Astrocyte (in vitro differentiated cells and primary cell): ENCODE data around the gene IQCB1. TPM values are rescaled to one million over a fixed set of nuclear protein-coding genes. Genes with fewer than 3 reads are reported as not detected.

Experiments used
- DNase-seq: peaks from one replicate; pipeline ENCODE4 v3.0.0-alpha.2; 2010; ENCODE audit warnings: low read depth
- FAIRE-seq: peaks from 2 replicates; lab custom pipeline; 2011; peaks lifted over from hg19 to GRCh38; lab: Jason Lieb, UNC
- H2AFZ ChIP-seq: 2 replicates; pipeline ENCODE4 v1.6.0; 2012; ENCODE audit warnings: low read depth, low read length, inconsistent platforms
- H3K27ac ChIP-seq: 2 replicates; pipeline ENCODE4 v1.5.1; 2011; ENCODE audit warnings: low read depth, low read length, inconsistent platforms
- H3K27me3 ChIP-seq: 2 replicates; pipeline ENCODE4 v1.6.0; 2011; ENCODE audit warnings: low read length, inconsistent platforms; ENCODE audit not compliant: insufficient read depth
- H3K36me3 ChIP-seq: 2 replicates; pipeline ENCODE4 v1.5.1; 2011; ENCODE audit warnings: low read length, inconsistent platforms; ENCODE audit not compliant: insufficient read depth
- H3K4me1 ChIP-seq: 2 replicates; pipeline ENCODE4 v1.5.1; 2011; ENCODE audit warnings: low read length, inconsistent platforms; ENCODE audit not compliant: insufficient read depth
- H3K4me2 ChIP-seq: 2 replicates; pipeline ENCODE4 v1.6.0; 2012; ENCODE audit warnings: low read length, inconsistent platforms
- H3K4me3 ChIP-seq: 2 replicates; pipeline ENCODE4 v1.5.1; 2011; ENCODE audit warnings: low read depth, mild to moderate bottlenecking, low read length, inconsistent platforms; ENCODE audit not compliant: insufficient read depth
- H3K79me2 ChIP-seq: 2 replicates; pipeline ENCODE4 v1.6.0; 2012; ENCODE audit warnings: mild to moderate bottlenecking, low read length, inconsistent platforms; ENCODE audit not compliant: insufficient read depth
- H3K9ac ChIP-seq: 2 replicates; pipeline ENCODE4 v1.6.0; 2012; ENCODE audit warnings: mild to moderate bottlenecking, low read length, inconsistent platforms
- H3K9me3 ChIP-seq: 2 replicates; pipeline ENCODE4 v1.5.1; 2012; ENCODE audit warnings: low read depth, mild to moderate bottlenecking, low read length, inconsistent platforms; ENCODE audit not compliant: insufficient read depth
- H4K20me1 ChIP-seq: 2 replicates; pipeline ENCODE4 v1.6.0; 2012; ENCODE audit warnings: low read length, inconsistent platforms; ENCODE audit not compliant: insufficient read depth
- H3K27ac Mint-ChIP-seq: one replicate; pipeline ENCODE4 v1.8.0; 2021; ENCODE audit warnings: mild to moderate bottlenecking, mixed read lengths; ENCODE audit not compliant: unreplicated experiment
- H3K27me3 Mint-ChIP-seq: one replicate; pipeline ENCODE4 v1.8.0; 2021; ENCODE audit warnings: low read depth, mixed read lengths; ENCODE audit not compliant: unreplicated experiment
- H3K36me3 Mint-ChIP-seq: one replicate; pipeline ENCODE4 v1.8.0; 2021; ENCODE audit warnings: low read depth, mixed read lengths; ENCODE audit not compliant: unreplicated experiment
- H3K4me1 Mint-ChIP-seq: one replicate; pipeline ENCODE4 v1.8.0; 2021; ENCODE audit warnings: low read depth, mixed read lengths; ENCODE audit not compliant: unreplicated experiment
- H3K4me3 Mint-ChIP-seq: one replicate; pipeline ENCODE4 v1.8.0; 2021; ENCODE audit warnings: mild to moderate bottlenecking, moderate library complexity, mixed read lengths; ENCODE audit not compliant: unreplicated experiment
- H3K9me3 Mint-ChIP-seq: one replicate; pipeline ENCODE4 v1.8.0; 2021; ENCODE audit warnings: mild to moderate bottlenecking, mixed read lengths; ENCODE audit not compliant: unreplicated experiment
- CTCF ChIP-seq: IDR thresholded peaks from 2 replicates; pipeline ENCODE4 v1.5.1; 2011; ENCODE audit warnings: low read depth, mild to moderate bottlenecking, inconsistent platforms, low read length, moderate library complexity; ENCODE audit not compliant: insufficient read depth
- EZH2 ChIP-seq: IDR thresholded peaks from 2 replicates; pipeline ENCODE4 v1.6.1; 2012; ENCODE audit warnings: mild to moderate bottlenecking, low read length, inconsistent platforms; ENCODE audit not compliant: insufficient read depth
- total RNA-seq: library from RNA; stranded (reverse); gene quantifications from 2 replicates; pipeline ENCODE4 v1.2.1, GENCODE V29; 2021

Gene IQCB1
- total RNA-seq, 1 donor from 2014 or later, result 13.8 TPM

- Mint-ChIP-seq H3K4me1 (no peaks in the 10 kb centered on the region), H3K27me3 (no peaks in the 10 kb centered on the region), H3K27ac (no peak overlapping the region), H3K4me3 (no peak overlapping the region), H3K9me3 (no peaks in the 10 kb centered on the region), H3K36me3 (no peaks in the 10 kb centered on the region)
- no peak overlapping the region for H3K27ac ChIP-seq
- H2AFZ ChIP-seq, result no peak overlapping the region
- H3K4me3 ChIP-seq, result no peak overlapping the region
- H3K79me2 ChIP-seq, result no peaks in the 10 kb centered on the region
- H3K9ac ChIP-seq, result no peak overlapping the region
- no peaks in the 10 kb centered on the region for H3K4me1 ChIP-seq
- no peak overlapping the region for H3K4me2 ChIP-seq
- peaks cover 14% of the 10 kb centered on the region for H3K36me3 ChIP-seq
- no peaks in the 10 kb centered on the region for H3K9me3 ChIP-seq
- FAIRE-seq (no peak), DNase-seq (no peak)
- H4K20me1 ChIP-seq, result no peaks in the 10 kb centered on the region
- TF ChIP-seq EZH2 (no peak), CTCF (no peak)
- H3K27me3 ChIP-seq, result no peaks in the 10 kb centered on the region
Measured at GRCh38 chr3:121768452-121768851, 66.4 kb downstream of the IQCB1 start.

DNA sequence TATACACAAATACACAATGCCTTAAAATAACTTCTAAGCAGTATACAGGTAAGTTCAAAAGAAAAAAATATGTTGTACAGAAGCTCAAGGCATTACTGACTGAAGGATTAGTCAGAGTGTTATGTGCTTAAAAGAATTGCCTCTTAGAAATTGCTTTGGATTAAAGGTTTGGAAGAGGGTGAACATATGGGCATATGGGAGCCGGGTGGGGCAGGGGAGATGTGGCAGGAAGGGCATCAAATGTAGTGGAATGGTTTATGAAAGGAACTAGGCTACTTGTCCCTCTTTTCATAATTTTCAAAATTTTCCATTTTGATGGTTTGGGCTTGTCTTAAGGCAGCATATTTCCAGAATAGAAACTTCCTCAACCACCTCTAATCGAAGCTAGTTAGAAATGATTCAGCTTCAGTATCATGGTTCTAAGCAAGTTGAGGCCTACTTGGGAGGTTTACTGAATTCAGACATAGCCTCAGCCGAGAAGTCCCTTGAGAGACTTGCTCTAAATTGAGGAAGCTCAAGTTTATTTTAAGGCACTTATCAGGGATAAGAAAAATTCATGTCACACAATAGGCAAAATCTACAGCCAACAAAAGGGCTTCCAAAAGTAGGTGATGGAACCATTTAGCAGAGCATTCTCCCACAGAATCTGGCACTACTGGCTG is 75.2 kb downstream of the IQCB1 start:
- no peak for DNase-seq
- no peak overlapping the region for H2AFZ ChIP-seq
- H3K4me1 ChIP-seq, result no peaks in the 10 kb centered on the region
- no peak overlapping the region for H3K4me3 Mint-ChIP-seq
- H4K20me1 ChIP-seq, result no peaks in the 10 kb centered on the region
- H3K79me2 ChIP-seq, result no peaks in the 10 kb centered on the region
- H3K27ac ChIP-seq, result no peak overlapping the region
- H3K27ac Mint-ChIP-seq, result no peak overlapping the region
- no peak overlapping the region for H3K4me3 ChIP-seq
- no peaks in the 10 kb centered on the region for H3K36me3 ChIP-seq
- no peak for TF ChIP-seq CTCF
- TF ChIP-seq EZH2, result no peak
- no peaks in the 10 kb centered on the region for H3K27me3 ChIP-seq
- H3K9me3 Mint-ChIP-seq, result no peaks in the 10 kb centered on the region
- H3K36me3 Mint-ChIP-seq, result no peaks in the 10 kb centered on the region
- no peaks in the 10 kb centered on the region for H3K4me1 Mint-ChIP-seq
- H3K9me3 ChIP-seq, result no peaks in the 10 kb centered on the region
- H3K9ac ChIP-seq, result no peak overlapping the region
- H3K27me3 Mint-ChIP-seq, result no peaks in the 10 kb centered on the region
- FAIRE-seq, result no peak
- H3K4me2 ChIP-seq, result no peak overlapping the region

DNA sequence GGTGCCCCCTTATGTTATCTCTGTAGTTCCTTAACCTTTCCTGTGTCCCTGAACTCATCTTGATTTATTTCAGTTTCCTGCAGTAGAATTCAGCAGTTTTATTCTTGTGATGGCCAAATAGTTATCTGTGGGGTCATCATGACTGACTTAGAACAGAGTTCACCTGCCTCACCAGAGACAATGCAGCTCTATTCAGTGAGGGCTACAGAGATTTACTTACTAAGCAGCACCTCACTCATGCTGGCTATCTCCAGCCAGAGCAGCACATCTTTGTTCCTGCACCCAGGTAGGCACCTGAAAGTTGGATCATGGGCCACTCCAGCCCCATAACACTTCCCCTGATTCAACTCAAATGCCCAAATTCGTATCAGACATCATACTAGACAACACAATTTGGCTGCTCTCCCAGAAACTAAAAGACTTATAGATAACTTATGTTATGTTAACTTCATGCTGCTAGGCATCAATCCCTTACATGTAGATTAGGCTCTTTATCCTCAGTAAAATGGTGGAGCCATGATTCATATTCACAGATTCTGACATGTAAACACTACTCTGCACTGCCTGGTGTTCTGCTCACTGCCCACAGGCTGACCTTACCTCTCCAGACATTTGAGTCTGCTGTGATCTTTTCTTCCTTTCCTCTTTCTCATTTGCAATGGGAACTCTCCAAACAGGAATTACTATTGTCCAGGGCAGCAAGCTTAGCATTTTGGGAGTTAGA is 76.0 kb downstream of the IQCB1 start:
- H3K27ac Mint-ChIP-seq, result no peak overlapping the region
- H3K4me1 Mint-ChIP-seq, result no peaks in the 10 kb centered on the region
- no peak overlapping the region for H3K4me3 Mint-ChIP-seq
- DNase-seq (no peak), FAIRE-seq (no peak)
- H3K9me3 ChIP-seq, result no peaks in the 10 kb centered on the region
- H3K4me1 ChIP-seq, result no peaks in the 10 kb centered on the region
- no peaks in the 10 kb centered on the region for H3K27me3 Mint-ChIP-seq
- no peak overlapping the region for H3K9ac ChIP-seq
- no peaks in the 10 kb centered on the region for H3K36me3 Mint-ChIP-seq
- H3K9me3 Mint-ChIP-seq, result no peaks in the 10 kb centered on the region
- H4K20me1 ChIP-seq, result no peaks in the 10 kb centered on the region
- H3K27me3 ChIP-seq, result no peaks in the 10 kb centered on the region
- TF ChIP-seq EZH2 (no peak), CTCF (no peak)
- no peak overlapping the region for H3K27ac ChIP-seq
- H2AFZ ChIP-seq, result no peak overlapping the region
- H3K36me3 ChIP-seq, result no peaks in the 10 kb centered on the region
- no peak overlapping the region for H3K4me3 ChIP-seq
- no peaks in the 10 kb centered on the region for H3K79me2 ChIP-seq
- no peak overlapping the region for H3K4me2 ChIP-seq
